ENCODE data around the gene FUT9.

FUT9 gene

DNA sequence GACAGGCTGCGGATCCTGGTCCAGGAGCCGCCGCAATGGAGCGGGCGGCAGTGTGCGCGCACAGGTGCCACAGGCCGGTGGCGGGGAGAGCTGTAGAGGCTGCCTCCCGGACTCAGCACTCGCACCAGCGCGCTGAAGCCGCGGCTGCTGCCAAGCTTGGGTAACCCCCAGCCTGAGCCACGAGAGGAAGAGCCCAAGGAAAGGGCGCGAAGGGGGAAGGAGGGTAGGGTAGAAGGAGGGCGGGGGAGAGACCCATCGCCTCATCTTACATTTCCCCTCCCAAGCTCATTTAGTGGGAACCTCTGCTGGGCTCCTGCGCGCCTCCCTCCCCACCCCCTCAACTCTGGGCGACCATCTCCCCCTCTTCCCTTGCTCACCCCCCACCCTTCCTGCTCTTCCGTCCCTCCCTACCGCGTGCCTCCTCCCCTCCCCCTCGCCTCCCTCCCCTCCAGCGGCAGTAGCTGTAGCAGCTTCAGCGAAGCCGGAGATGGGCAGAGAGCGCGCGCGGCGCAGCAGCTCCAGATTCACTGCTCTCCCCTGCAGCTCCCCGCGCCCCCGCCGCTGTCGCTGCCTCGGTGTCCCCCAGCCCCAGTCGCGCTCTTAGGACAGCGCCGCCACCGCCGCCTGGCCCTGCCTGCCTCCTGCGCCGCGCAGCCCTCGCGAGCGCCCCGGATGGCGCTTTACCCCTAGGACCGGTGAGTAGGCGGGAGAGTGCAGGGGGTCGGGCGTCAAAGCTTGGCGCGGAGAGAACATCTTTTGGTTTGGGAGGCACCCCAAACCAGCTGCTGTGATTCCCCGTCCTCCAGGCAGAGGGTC lies at the start of gene FUT9:
FUT9 (plus strand) TSS at position 457 of the 816 bp plus-strand sequence. CDS start 187,182 bp downstream, outside the sequence.
- ATAC-seq (no peak), DNase-seq (no peak)

DNA sequence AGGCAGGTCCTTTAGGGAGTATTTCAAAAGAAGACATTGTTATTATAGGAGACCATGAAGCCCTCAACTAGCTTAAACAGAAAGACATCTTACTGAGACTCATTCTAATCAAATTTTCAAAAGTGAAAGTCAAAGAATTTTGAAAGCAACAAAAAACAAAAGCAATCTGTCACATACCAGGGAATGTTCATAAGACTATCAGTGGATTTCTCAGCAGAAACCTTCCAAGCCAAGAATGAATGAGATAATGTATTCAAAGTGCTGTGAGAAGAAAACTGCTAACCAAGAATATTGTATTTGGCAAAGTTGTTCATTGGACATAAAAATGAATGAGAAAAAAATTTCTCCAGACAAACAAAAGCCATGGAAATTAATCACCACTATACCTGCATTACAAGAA lies 48.2 kb upstream of the FUT9 start:
- no peak for ATAC-seq

DNA sequence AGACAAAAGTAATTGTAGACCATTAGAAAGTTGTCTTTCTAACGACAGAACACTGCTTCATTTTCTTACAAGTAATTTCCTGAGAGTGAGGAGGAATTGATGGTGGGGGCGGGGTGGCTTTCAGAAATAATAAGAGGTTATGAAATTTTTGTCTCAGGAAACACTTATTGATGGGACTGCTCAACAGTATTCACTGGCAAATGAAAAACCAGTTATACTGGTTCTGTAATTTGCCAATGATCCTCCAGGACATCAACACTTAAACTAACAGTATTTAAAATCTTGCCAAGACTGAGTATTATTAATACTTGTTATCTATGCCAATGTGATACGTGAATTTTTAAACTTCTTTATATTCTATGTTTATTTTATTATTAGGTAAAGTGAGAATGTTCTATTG lies 41.8 kb upstream of the FUT9 start:
- no peak for DNase-seq
- ATAC-seq, result no peak

More for the DNA sequence above, 48.2 kb upstream of the FUT9 start:
- no peak for DNase-seq

DNA sequence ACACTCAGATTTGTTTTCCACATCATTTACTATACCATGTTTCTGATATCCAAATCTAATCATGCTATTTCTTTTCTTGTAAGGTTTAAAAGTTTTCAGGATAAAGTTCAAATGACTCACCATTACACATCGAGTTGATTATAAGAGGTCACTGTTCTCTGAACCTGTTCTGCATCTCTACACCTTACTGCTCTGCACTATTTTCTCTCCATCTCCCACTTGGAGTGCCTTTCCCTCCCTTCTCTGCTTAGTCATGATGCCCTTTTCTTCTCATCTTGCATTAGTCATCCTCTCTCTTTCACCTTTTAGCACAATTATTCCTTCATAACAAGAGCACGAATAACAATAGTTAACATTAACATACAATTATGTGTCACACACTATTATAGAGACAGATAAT lies 37.5 kb upstream of the FUT9 start:
- DNase-seq, result no peak

DNA sequence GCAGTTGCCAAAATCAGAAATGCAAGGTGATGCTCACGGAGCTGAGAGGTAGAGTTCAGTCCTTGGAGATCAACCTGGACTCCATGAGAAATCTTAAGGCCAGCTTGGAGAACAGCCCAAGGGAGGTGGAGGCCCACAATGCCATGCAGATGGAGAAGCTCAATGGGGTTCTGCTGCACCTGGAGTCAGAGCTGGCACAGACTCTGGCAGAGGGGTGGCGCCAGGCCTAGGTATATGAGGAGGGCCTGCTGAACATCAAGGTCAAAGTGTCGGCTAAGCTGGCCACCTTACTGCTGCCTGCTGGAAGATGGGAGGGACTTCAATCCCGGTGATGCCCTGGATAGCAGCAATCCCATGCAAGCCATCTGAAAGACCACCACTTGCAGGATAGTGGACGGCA lies 23.9 kb upstream of the FUT9 start:
- ATAC-seq (no peak), DNase-seq (no peak)

More for the DNA sequence above, 37.5 kb upstream of the FUT9 start:
- ATAC-seq, result no peak

DNA sequence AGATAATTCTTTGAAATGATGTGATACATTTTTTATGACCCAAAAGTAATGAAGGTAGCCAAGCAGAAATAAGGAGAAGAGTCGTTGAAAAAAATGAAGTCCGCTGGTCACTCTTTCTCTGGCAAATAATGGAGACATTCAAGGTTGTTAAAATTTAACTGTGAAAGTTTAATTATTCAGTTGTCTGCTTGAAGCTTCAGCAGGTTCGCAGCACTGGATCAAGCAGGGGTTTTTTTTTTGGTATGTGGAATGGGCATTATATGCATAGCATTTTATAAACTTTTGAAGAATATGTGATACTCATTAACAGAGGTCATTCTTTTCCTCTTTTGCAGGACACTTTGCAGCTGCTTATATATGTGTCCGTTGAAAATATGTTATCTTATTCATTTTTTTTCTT lies 21.6 kb upstream of the FUT9 start:
- DNase-seq (no peak), ATAC-seq (no peak)

- ATAC-seq, result no peak
These were observed 17.6 kb upstream of the FUT9 start for GRCh38 chr6:95998133-95998532.

GRCh38 chr6:96001891-96002575 lies 13.7 kb upstream of the FUT9 start:
- no peak for DNase-seq
- ATAC-seq, result no peak

More at GRCh38 chr6:95998133-95998532, 17.6 kb upstream of the FUT9 start:
- DNase-seq, result no peak

- no peak for ATAC-seq
- DNase-seq, result no peak
These were observed 13.2 kb upstream of the FUT9 start for GRCh38 chr6:96002576-96002910.

- no peak for DNase-seq
- ATAC-seq, result no peak
These were observed 12.9 kb upstream of the FUT9 start for GRCh38 chr6:96002912-96003311.

GRCh38 chr6:96007663-96008062 lies 8.1 kb upstream of the FUT9 start:
- no peak for ATAC-seq
- no peak for DNase-seq

DNA sequence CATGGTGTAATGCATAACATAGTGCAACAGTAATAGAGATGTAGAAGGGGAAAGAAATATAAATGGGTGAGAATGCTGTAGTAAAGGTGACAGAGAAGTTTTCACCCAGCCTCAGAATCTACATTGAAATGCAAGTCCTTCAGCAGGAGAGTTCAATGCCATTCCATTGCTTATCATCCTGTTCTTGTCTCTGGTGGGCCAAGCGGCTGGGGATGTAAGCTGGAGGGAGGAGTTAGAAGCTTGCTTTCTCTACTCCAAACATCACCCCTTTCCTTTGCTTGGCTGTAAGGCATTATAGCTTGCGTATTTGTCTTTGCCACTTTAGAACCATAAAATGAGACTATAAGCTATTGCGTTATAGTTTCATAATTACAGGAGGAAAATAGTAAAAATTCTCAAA lies 2.2 kb upstream of the FUT9 start:
- ATAC-seq (no peak), DNase-seq (no peak)

- DNase-seq (no peak), ATAC-seq (no peak)
These were observed 792 bp upstream of the FUT9 start for GRCh38 chr6:96014846-96015517.

DNA sequence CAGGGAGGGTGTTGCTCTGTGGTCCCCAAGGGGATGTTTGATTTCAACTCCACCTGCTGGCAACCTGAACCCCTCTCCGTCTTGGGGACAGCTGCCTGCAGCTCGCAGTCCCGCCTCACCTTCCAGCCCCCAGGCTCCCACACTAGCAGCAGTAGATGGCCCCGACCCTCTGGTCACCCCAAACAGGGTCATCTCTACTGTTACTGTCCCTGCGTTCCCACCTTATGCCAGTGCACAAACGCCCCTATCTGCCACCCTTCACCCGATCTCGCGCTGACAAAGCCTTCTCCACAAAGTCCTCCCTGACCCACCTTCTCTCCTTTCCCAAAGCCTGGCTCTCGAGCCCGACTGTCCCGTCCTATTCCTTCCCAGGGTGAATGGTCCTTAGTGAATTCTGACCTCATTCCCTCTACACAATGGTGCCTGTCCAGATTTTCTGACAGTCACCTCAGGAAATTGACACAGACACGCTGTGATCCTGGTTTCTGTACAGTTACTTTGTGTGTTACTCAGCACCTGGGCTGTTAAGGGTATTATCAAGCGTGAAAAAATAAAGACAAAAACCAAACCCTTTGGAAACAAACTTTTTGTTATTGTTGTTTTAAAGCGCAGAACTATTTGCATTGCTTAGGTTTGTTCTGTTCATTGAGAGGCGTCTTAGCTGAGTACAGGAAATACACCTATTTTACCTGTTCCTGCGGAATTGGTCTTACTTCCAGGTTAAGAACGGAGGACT lies 728 bp downstream of the FUT9 start:
- ATAC-seq (no peak), DNase-seq (no peak)

- DNase-seq (no peak), ATAC-seq (no peak)
These were observed 1.2 kb downstream of the FUT9 start for GRCh38 chr6:96017070-96017359.

DNA sequence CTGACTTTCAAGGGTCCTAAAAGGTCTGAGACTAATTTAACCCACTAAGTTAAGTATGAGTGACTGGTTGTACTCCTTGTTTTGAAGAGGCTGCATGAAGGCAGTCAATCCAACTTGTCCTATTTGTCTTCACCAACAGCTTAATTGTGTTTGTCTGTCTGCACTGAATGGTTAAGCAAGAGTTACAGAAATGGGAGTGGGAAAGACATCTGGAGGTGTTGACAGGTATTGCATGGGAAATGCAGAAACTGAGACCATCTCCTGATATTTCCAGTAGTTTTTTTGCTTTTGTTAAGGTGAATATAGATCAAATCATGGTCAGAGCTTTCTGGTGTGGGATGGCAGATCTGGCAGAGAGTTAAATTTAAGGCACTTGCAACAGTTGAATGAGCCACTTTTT lies 6.5 kb downstream of the FUT9 start:
- no peak for DNase-seq
- ATAC-seq, result no peak

DNA sequence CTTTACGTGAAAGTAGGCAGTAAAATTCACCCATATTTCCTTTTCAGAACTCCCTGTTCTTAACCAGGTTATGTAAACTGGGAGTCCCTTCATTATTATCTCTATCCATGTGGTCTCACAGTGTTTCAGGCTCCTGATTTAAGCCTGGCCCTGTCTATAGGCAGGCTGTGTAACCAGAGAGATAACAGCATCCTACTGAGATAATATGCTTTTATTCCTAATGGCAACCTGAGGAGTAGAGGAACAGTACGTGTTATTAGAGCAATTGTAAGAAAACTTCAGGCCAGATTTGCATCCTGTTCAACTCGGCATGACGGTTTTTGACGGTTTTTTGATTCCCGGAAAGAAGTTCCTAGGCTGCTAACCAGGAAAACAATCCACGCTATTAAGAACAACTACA lies 16.9 kb downstream of the FUT9 start:
- ATAC-seq, result no peak
- DNase-seq, result no peak

DNA sequence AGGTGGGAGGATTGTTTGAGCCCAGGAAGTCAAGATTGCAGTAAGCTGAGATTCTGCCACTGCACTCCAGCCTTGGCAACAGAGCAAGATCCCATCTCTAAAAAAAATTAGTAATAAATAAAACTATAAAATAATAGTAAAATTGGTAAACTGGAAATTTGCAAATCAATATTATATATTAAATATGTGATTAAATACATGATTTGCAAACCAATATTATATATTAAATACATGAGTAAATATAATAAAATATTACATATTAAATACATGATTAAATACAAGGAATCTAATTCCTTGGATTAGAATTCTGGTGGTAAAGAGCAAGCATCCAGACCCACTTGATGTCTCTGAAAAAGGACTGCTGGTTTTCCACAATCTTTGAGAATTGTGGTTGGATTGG lies 35.8 kb downstream of the FUT9 start:
- DNase-seq (no peak), ATAC-seq (no peak)

DNA sequence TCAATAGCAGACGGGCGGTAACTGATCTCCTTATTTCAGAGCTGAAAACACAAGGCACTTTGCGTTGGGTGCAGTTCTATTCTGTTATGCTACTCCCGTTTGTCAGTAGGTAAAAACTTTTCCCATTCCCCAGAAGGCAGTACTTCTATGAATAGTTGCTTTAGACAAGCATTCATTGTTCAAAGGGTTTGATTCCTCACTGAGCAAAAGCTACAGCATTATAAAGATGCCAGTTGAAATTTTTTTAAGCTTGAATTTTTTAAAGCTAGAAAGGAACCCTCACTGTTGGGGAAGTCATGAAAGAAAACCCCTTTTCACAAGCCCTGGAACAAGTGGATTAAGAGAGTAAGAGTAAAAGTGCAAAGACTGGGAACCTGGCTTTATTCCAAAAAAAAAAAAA lies 42.3 kb downstream of the FUT9 start:
- ATAC-seq, result no peak
- no peak for DNase-seq

DNA sequence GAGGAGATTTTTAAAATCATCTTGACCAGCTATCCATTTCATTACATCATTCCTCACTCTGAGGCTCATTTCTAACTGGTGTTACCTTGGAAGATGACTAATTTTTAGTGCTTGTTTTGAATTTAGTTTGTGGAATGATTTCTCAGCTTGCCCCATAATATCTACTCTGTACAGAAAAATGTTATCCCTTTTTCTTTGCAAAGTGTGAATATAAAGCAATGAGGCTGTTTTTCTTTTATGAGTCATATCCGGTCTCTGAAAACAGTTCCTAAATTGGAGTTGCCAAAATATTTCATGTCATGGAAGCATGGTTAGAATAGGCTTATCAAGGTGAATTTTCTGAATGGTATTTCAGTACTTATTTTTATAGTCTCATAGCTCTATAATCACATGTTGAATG lies 43.8 kb downstream of the FUT9 start:
- ATAC-seq (no peak), DNase-seq (no peak)

- ATAC-seq (no peak), DNase-seq (no peak)
These were observed 44.5 kb downstream of the FUT9 start for GRCh38 chr6:96060249-96060648.

DNA sequence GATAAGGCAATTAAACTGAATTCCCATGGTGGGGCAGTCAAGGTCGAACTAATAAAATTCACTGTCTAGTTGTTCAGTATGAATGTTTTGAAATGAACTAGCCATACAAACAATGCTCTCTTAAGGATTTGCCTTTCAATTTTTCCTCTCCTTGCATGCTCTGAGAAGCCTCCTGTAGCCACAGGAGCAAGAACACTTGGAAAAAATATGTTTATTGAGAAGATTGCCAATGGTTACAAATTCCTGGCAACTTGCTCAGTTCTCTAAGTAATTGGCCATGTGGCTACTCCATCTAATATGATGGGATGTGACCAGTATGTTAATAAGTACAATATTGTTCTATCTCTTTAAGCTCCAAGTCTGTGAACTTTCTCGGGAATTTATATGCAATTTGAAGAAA lies 49.4 kb downstream of the FUT9 start:
- no peak for ATAC-seq

GRCh38 chr6:96066376-96066775 lies 50.6 kb downstream of the FUT9 start:
- no peak for ATAC-seq
- DNase-seq, result no peak

More for the DNA sequence above, 49.4 kb downstream of the FUT9 start:
- no peak for DNase-seq

Measured in stimulated activated naive CD8-positive, alpha-beta T cell treated with anti-CD3 and anti-CD28 coated beads, Interleukin-15, Interleukin-2, amounts not matched to agents 100 U/mL and 50 U/mL, for 24 hours (primary cell).